IMR-90 (cell line): ENCODE data around the gene TUBB2B. TPM values are rescaled to one million over a fixed set of nuclear protein-coding genes. Genes with fewer than 3 reads are reported as not detected.
A peak's percentile ranks its signal among the peaks of the same experiment; 100 is the strongest.

Source experiments
- ATAC-seq: fragments of 200-7000 bp; cut with Tn5 transposase; 2 replicates; pipeline ENCODE4 v1.9.1; 2020; ENCODE audit warnings: low read depth, mild to moderate bottlenecking, moderate library complexity
- BruUV-seq: library from RNA; stranded (reverse); fragments of 400-500 nt; replicated peaks from 2 replicates; lab custom pipeline; 2021; lab: Mats Ljungman, UMichigan
- CTCF ChIA-PET: fragments of 300-600 bp; formaldehyde crosslinking; extraction: SDS; loops from one replicate; lab custom pipeline; 2021; ENCODE audit warnings: antibody characterized with exemption; lab: Yijun Ruan, JAX
- POLR2A ChIA-PET: fragments of 300-600 bp; sonication (Branson Sonifier 250); formaldehyde crosslinking; loops from one replicate; lab custom pipeline; 2022; ENCODE audit warnings: antibody characterized with exemption; ENCODE audit not compliant: unreplicated experiment; lab: Charles Lee
- DNase-seq: peaks from one replicate; pipeline ENCODE4 v3.0.0; 2013
- H2AFZ ChIP-seq: replicated peaks from 2 replicates; pipeline ENCODE3; 2013; ENCODE audit warnings: low read length, mild to moderate bottlenecking; ENCODE audit not compliant: poor library complexity
- H2AK5ac ChIP-seq: 2 replicates; pipeline ENCODE4 v1.6.1; 2013; ENCODE audit warnings: low read depth, low read length, inconsistent platforms
- H2AK9ac ChIP-seq: replicated peaks from 2 replicates; pipeline ENCODE3; 2013; ENCODE audit warnings: mild to moderate bottlenecking, low read depth, low read length, moderate library complexity; ENCODE audit not compliant: poor library complexity
- H2BK120ac ChIP-seq: 2 replicates; pipeline ENCODE4 v1.6.1; 2013; ENCODE audit warnings: low read depth, low read length, inconsistent platforms
- H2BK15ac ChIP-seq: 3 replicates; pipeline ENCODE4 v1.6.1; 2013; ENCODE audit warnings: low read depth, low read length, inconsistent platforms
- H2BK20ac ChIP-seq: 2 replicates; pipeline ENCODE4 v1.6.1; 2013; ENCODE audit warnings: low read depth, mild to moderate bottlenecking, inconsistent platforms, low read length, moderate library complexity
- H2BK5ac ChIP-seq: 2 replicates; pipeline ENCODE4 v1.6.1; 2013; ENCODE audit warnings: mild to moderate bottlenecking, low read depth, low read length, inconsistent platforms; ENCODE audit not compliant: poor library complexity, severe bottlenecking
- H3K14ac ChIP-seq: replicated peaks from 2 replicates; pipeline ENCODE4 v1.6.1; 2013; ENCODE audit warnings: low read depth, low read length, inconsistent platforms
- H3K18ac ChIP-seq: 2 replicates; pipeline ENCODE4 v1.6.1; 2013; ENCODE audit warnings: low read depth, low read length, control low read depth
- H3K23ac ChIP-seq: 2 replicates; pipeline ENCODE4 v1.6.1; 2013; ENCODE audit warnings: low read depth, low read length, inconsistent platforms
- H3K27ac ChIP-seq: 2 replicates; pipeline ENCODE4 v1.5.1; 2013; ENCODE audit warnings: mild to moderate bottlenecking, control low read depth, low read length; ENCODE audit not compliant: insufficient read depth
- H3K27me3 ChIP-seq: 2 replicates; pipeline ENCODE4 v1.6.1; 2013; ENCODE audit warnings: low read length; ENCODE audit not compliant: control insufficient read depth, insufficient read depth
- H3K36me3 ChIP-seq: 2 replicates; pipeline ENCODE4 v1.6.1; 2013; ENCODE audit warnings: low read length, mixed read lengths; ENCODE audit not compliant: control insufficient read depth, insufficient read depth
- H3K4ac ChIP-seq: 2 replicates; pipeline ENCODE4 v1.6.1; 2013; ENCODE audit warnings: low read depth, low read length, inconsistent platforms
- H3K4me1 ChIP-seq: 2 replicates; pipeline ENCODE4 v1.6.1; 2013; ENCODE audit warnings: low read length, mixed read lengths; ENCODE audit not compliant: control insufficient read depth, insufficient read depth
- H3K4me2 ChIP-seq: 2 replicates; pipeline ENCODE4 v1.6.1; 2013; ENCODE audit warnings: low read depth, mild to moderate bottlenecking, control low read depth, low read length, moderate library complexity
- H3K4me3 ChIP-seq: 2 replicates; pipeline ENCODE4 v1.5.1; 2013; ENCODE audit warnings: low read depth, mild to moderate bottlenecking, control low read depth, low read length, moderate library complexity; ENCODE audit not compliant: insufficient read depth
- H3K56ac ChIP-seq: 2 replicates; pipeline ENCODE4 v1.6.1; 2013; ENCODE audit warnings: low read length, inconsistent platforms; ENCODE audit not compliant: insufficient read depth; ENCODE audit errors: extremely low read depth
- H3K79me1 ChIP-seq, 2 experiments: 2 replicates each; pipeline ENCODE4 v1.6.1; 2013; ENCODE audit warnings: low read length in 2 of 2, inconsistent platforms in 1 of 2, low read depth in 1 of 2
- H3K9ac ChIP-seq: 2 replicates; pipeline ENCODE4 v1.6.1; 2013; ENCODE audit warnings: low read depth, low read length, control low read depth
- H3K9me1 ChIP-seq: 2 replicates; pipeline ENCODE4 v1.6.1; 2013; ENCODE audit warnings: low read length, inconsistent platforms; ENCODE audit not compliant: insufficient read depth
- H3K9me3 ChIP-seq: 2 replicates; pipeline ENCODE4 v1.6.1; 2013; ENCODE audit warnings: low read length; ENCODE audit not compliant: control insufficient read depth, insufficient read depth
- H4K20me1 ChIP-seq: 2 replicates; pipeline ENCODE4 v1.6.1; 2013; ENCODE audit warnings: low read length, inconsistent platforms; ENCODE audit not compliant: insufficient read depth
- H4K5ac ChIP-seq: 2 replicates; pipeline ENCODE4 v1.6.1; 2013; ENCODE audit warnings: mild to moderate bottlenecking, low read depth, low read length, control low read depth
- H4K8ac ChIP-seq, 2 experiments: 2 replicates each; pipeline ENCODE4 v1.6.1; 2013; ENCODE audit warnings: low read depth in 2 of 2, low read length in 2 of 2, control low read depth in 1 of 2, inconsistent platforms in 1 of 2
- H4K91ac ChIP-seq: 2 replicates; pipeline ENCODE4 v1.6.1; 2013; ENCODE audit warnings: low read depth, low read length, inconsistent platforms; ENCODE audit not compliant: insufficient read depth
- CHD1 ChIP-seq: IDR thresholded peaks from 2 replicates; pipeline ENCODE4 v1.6.1; 2012; ENCODE audit warnings: low read depth, low read length, improper control_type of control experiment
- MXI1 ChIP-seq: IDR thresholded peaks from 2 replicates; pipeline ENCODE4 v1.6.1; 2012; ENCODE audit warnings: low read depth, mild to moderate bottlenecking, low read length, moderate library complexity, borderline replicate concordance
- RCOR1 ChIP-seq: IDR thresholded peaks from 2 replicates; pipeline ENCODE4 v1.6.1; 2012; ENCODE audit warnings: mild to moderate bottlenecking, low read length, improper control_type of control experiment; ENCODE audit not compliant: insufficient replicate concordance
- WGBS, 2 experiments: methylation state at CpG; one replicate each; pipeline versions ENCODE4 v1.1.5 to v1.1.7; 2013; ENCODE audit warnings: missing lambda C conversion rate in 2 of 2; ENCODE audit not compliant: insufficient read length in 1 of 2; ENCODE audit errors: extremely low coverage in 2 of 2; 5-methylcytosine and 5-hydroxymethylcytosine counted together
- dilution Hi-C: fragments of 300-500 bp; cut with HindIII; formaldehyde crosslinking; loops from one replicate; pipeline ENCODE4 v1.14.3; 2018; ENCODE audit warnings: low sequenced_read_pairs; ENCODE audit not compliant: unreplicated experiment
- in situ Hi-C: fragments of 300-500 bp; cut with MboI; formaldehyde crosslinking; loops from 3 replicates; pipeline ENCODE4 v1.14.3; 2019; ENCODE audit warnings: low sequenced_read_pairs, inconsistent platforms, mixed read lengths
- intact Hi-C: fragments of 100-400 bp; cut with micrococcal nuclease; formaldehyde crosslinking; loops from 2 replicates; pipeline ENCODE4 v1.10.0; 2022
- polyA plus RNA-seq, 3 experiments: library from polyadenylated mRNA; depleted of rRNA; stranded (reverse); fragments of >200 nt; gene quantifications; 2 replicates each; pipeline ENCODE4 v1.2.3, GENCODE V29; 2012; ENCODE audit warnings: low replicate concordance in 1 of 3
- total RNA-seq: library from RNA; depleted of rRNA; stranded (reverse); fragments of >200 nt; gene quantifications from 2 replicates; pipeline ENCODE4 v1.2.3, GENCODE V29; 2012
- TF ChIP-seq, protein P1 (sequence below): fragments of 150-350 bp; IDR thresholded peaks from 2 replicates; pipeline ENCODE4 v1.6.1; 2017; ENCODE audit warnings: mild to moderate bottlenecking, antibody characterized with exemption, low read length, low read depth

TUBB2B gene
- total and polyA plus RNA-seq, 2 of the 4 experiments (the other 2 are of a cell fraction) = 13.6 to 21.1 TPM

DNA sequence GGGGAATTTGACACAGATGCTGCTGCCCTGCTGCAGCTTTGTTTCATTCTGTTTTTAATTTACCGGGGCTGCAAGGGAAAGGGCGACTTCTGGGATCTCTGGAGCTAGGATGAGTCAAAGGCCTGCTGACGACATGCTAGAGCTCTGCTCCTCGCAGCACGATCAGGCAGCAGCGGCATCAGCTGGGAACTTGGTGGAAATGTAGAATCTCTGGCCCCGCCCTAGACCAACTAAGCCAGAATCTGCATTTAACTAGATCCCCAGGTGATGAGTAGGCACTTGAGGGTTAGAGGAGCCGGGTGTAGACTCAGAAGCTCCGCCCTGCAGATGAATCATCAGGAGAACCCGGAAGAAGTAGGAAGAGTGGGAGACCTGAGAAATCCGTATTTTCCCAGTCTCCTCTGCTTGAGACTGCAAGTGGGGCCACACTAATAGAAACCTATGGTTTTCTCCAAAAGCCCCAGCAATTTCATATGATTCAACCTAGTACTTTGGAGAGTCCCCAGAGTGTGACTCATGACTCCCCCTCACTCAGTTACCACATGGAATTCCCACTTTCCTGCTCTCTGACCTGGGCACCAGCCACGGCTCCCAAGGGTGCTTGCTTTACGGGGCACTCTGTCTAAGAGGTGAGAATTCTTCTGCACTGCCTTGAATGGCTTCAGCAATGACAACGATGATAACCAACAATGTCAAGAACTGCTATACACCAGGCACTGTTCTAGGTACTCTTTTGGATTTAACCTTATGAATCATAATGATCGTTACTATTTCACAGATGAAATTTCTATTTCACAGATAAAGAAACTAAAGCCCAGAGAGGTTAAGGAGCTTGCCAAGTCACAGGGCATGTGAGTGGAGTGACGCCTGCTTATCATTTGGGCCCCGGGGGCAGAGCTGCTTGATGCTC is 18.1 kb downstream of the TUBB2B start (continued):
- TF ChIP-seq, protein P1, sequence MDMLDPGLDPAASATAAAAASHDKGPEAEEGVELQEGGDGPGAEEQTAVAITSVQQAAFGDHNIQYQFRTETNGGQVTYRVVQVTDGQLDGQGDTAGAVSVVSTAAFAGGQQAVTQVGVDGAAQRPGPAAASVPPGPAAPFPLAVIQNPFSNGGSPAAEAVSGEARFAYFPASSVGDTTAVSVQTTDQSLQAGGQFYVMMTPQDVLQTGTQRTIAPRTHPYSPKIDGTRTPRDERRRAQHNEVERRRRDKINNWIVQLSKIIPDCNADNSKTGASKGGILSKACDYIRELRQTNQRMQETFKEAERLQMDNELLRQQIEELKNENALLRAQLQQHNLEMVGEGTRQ = no peak; the same call in 1 of the 2 replicates
- TF ChIP-seq MXI1 = no peak

DNA sequence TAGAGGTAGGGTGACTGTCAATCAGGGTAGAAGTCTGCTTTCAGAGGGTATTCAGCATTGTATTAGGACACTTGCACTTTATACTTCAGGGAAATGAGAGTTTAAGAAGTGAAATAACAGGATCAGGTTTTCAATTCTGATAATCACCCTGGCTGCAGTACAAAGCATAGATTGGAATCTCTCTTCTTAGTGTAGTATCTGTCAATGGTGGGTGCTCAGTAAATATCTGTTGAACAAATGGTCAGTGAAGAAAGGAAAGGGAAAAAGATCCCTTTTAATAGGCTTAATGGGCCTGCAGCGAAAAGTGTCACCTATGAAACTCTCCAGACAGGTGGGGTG is 18.7 kb downstream of the TUBB2B start:
- ATAC-seq = no peak
- Histone ChIP-seq H4K91ac (peak overlapping the region; percentile 56; the same call in 1 of the 2 replicates), H4K5ac (peak overlapping the region; percentile 23; the same call in 1 of the 2 replicates), H3K56ac (no peak overlapping the region; the same call in 1 of the 2 replicates), H2BK15ac (peak overlapping the region; percentile 17; the same call in 2 of the 3 replicates), H2BK20ac (peak overlapping the region; percentile 49), H3K36me3 (no peaks in the 10 kb centered on the region), H3K27ac (peak overlapping the region; percentile 66), H3K23ac (no peak overlapping the region; the same call in 1 of the 2 replicates), H2AK5ac (0 out of 2 replicates have a peak overlapping the region, but pooled peaks have one; percentile 65), H3K4me2 (peak overlapping the region; percentile 45), H3K9me3 (no peaks in the 10 kb centered on the region), H3K27me3 (no peaks in the 10 kb centered on the region), H3K9me1 (peaks cover 6% of the 10 kb centered on the region), H2BK5ac (peak overlapping the region; percentile 53), H2BK120ac (peak overlapping the region; percentile 53), H4K8ac (peak overlapping the region; percentile 26 to 69; a peak in 3 of 4 replicates), H3K4me1 (peaks cover 18% of the 10 kb centered on the region), H3K4ac (peak overlapping the region; percentile 49), H3K79me1 (no peaks in the 10 kb centered on the region), H3K4me3 (no peak overlapping the region), H3K14ac (peak overlapping the region; percentile 59; the same call in 1 of the 2 replicates), H3K9ac (peak overlapping the region; percentile 35; the same call in 1 of the 2 replicates), H2AFZ (peak overlapping the region; percentile 88), H2AK9ac (peak overlapping the region; percentile 39), H3K18ac (peak overlapping the region; percentile 36), H4K20me1 (no peaks in the 10 kb centered on the region)
- no peak for DNase-seq
- in situ Hi-C loops = no loop called here
- POLR2A ChIA-PET = no interaction called here
- TF ChIP-seq RCOR1 = no peak
- 0 out of 2 replicates have a peak, but pooled peaks have one; percentile 32 for TF ChIP-seq CHD1
- dilution Hi-C loops = no loop called here
- CTCF ChIA-PET = interaction anchor here (0.6 to 1.2 kb wide), 3 partner anchors 15 to 69 kb away, joined by 3 read pairs; no protein-coding TSS in a partner anchor
- BruUV-seq = no TSS peak
- WGBS, 2 experiments = no CpG with 5 or more reads among the region's 1 CpG
- intact Hi-C loops = loop anchor here (1.0 kb wide), 3 partner anchors 39 to 82 kb away; partner anchors contain the start of gene TUBB2A
